SKM-1 treated with dmso at 0.1 percent for 144 hours (cell line): ENCODE results near the gene RBM3.

ENCODE experiments used
- DNase-seq: peaks from one replicate; lab custom pipeline; 2025; ENCODE audit not compliant: unreplicated experiment; lab: John Stamatoyannopoulos, UW

Gene RBM3

GRCh38 chrX:48617542-48618340, 43.5 kb downstream of the RBM3 start:
- no peak for DNase-seq

DNA sequence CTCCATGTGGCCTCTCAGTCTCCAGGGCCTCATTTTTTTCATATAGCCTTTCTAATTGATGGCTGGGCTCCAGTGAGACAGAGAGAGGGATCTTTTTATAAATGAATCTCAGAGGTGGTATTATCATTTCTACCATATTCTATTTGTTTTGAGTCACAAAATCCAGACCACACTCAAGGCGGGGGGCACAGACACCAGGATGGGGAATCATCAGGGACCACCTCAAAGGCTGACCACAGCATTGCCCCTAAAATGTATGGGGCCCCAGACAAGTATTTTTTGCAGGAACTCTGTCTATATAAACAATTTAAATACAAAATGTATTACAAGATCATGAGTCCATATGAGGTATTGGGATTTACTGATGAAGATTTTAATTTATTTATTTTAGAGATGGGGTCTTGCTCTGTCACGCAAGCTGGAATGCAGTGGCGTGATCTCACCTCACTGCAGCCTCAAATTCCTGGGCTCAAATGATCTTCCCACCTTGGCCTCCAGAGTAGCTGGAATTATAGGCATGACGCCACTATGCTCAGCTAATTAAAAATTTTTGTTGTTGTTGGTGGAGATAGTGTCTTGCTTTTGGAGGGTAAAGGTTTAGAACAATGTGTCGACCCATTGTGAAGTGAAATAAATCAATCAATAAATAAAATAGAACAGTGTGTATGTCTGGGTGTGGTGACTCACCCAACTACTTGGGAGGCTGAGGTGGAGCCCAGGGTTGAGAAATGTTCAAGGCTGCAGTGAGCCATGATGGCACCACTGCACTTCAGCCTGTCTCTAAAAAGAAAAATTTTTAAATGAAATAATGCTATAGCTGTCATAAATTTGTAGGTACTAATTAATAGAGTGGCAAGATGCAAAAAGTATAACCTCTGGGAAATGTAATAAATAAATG, 52.4 kb downstream of the RBM3 start:
- no peak for DNase-seq
